ENCODE results near the gene ELOB. TPM values are rescaled to one million over a fixed set of nuclear protein-coding genes. Genes with fewer than 3 reads are reported as not detected.

Gene ELOB
- 117 TPM for total RNA-seq

- DNase-seq (ENCODE audit: low spot score) (peak; percentile 91), ATAC-seq (peak; percentile 94)
Observed at GRCh38 chr16:2777231-2777902, at the start of gene ELOB. Gene ELOB, minus strand, starts transcription at chr16:2777280. Its CDS starts 41 bp downstream, at chr16:2777239.

GRCh38 chr16:2825906-2826305 is 48.8 kb upstream of the ELOB start:
- ATAC-seq (no peak), DNase-seq (ENCODE audit: low spot score) (no peak)

- DNase-seq (ENCODE audit: low spot score) (no peak), ATAC-seq (no peak)
Observed at GRCh38 chr16:2825049-2825742, 48.1 kb upstream of the ELOB start.

- DNase-seq (ENCODE audit: low spot score) (no peak), ATAC-seq (no peak)
Observed at GRCh38 chr16:2824626-2825025, 47.5 kb upstream of the ELOB start.

- DNase-seq (ENCODE audit: low spot score), result no peak
Observed at GRCh38 chr16:2822496-2822895, 45.4 kb upstream of the ELOB start.

GRCh38 chr16:2822158-2822495 is 45.0 kb upstream of the ELOB start:
- DNase-seq (ENCODE audit: low spot score) (no peak), ATAC-seq (no peak)

More at GRCh38 chr16:2822496-2822895, 45.4 kb upstream of the ELOB start:
- ATAC-seq, result no peak

- DNase-seq (ENCODE audit: low spot score), result no peak
- ATAC-seq, result no peak
Observed at GRCh38 chr16:2821487-2822157, 44.5 kb upstream of the ELOB start.

GRCh38 chr16:2820836-2821486 is 43.9 kb upstream of the ELOB start:
- ATAC-seq (no peak), DNase-seq (ENCODE audit: low spot score) (no peak)

GRCh38 chr16:2819939-2820835 is 43.1 kb upstream of the ELOB start:
- no peak for ATAC-seq

GRCh38 chr16:2819179-2819938 is 42.3 kb upstream of the ELOB start:
- ATAC-seq, result no peak

More at GRCh38 chr16:2819939-2820835, 43.1 kb upstream of the ELOB start:
- no peak for DNase-seq (ENCODE audit: low spot score)

GRCh38 chr16:2818272-2818876 is 41.3 kb upstream of the ELOB start:
- ATAC-seq (no peak), DNase-seq (ENCODE audit: low spot score) (no peak)

More at GRCh38 chr16:2819179-2819938, 42.3 kb upstream of the ELOB start:
- no peak for DNase-seq (ENCODE audit: low spot score)

- no peak for DNase-seq (ENCODE audit: low spot score)
- no peak for ATAC-seq
Observed at GRCh38 chr16:2817340-2818271, 40.5 kb upstream of the ELOB start.

GRCh38 chr16:2816751-2817339 is 39.8 kb upstream of the ELOB start, which contains the start of gene PRSS21:
Gene PRSS21, plus strand, starts transcription at chr16:2817237. Its CDS starts 32 bp downstream, at chr16:2817269.
- ATAC-seq (no peak), DNase-seq (ENCODE audit: low spot score) (no peak)

GRCh38 chr16:2815299-2815771 is 38.3 kb upstream of the ELOB start:
- ATAC-seq (no peak), DNase-seq (ENCODE audit: low spot score) (no peak)

- ATAC-seq (no peak), DNase-seq (ENCODE audit: low spot score) (no peak)
Observed at GRCh38 chr16:2814551-2815298, 37.6 kb upstream of the ELOB start.

- ATAC-seq (no peak), DNase-seq (ENCODE audit: low spot score) (no peak)
Observed at GRCh38 chr16:2813771-2814221, 36.7 kb upstream of the ELOB start.
